Measurements from ENCODE around the gene DDX31.

Gene DDX31

GRCh38 chr9:132641216-132641615, 28.6 kb downstream of the DDX31 start:
- POLR2A ChIA-PET, result no interaction called here

DNA sequence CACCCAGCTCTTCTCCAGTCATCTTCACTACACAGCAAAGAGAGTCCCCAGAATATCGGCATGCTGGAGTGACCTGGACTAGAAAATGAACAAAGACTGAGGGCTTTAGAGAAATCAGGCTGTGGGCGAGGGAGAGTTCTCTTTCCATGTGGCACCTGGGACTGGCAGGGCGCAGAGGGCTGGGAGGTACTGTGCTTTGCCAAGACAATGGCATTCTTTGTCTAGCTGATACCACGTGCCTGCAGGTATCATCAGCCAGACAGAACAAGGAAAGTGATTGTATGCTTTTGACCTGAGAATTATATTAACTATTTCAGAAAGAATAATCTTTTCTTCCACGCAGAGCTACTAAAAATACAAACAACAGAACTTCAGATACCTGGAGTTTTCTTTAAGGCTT, 30.5 kb downstream of the DDX31 start:
- ChIA-PET POLR2A (no interaction called here), CTCF (no interaction called here)
- DNase-seq (ENCODE audit: extremely low spot score), result no peak
- no peak for TF ChIP-seq ZNF384 (IDR thresholded peaks at IDR 0.05)
- no peak for TF ChIP-seq ARNT (IDR thresholded peaks at IDR 0.05)
- no peak for TF ChIP-seq HDGF (IDR thresholded peaks at IDR 0.05; ENCODE audit: borderline replicate concordance)
- TF ChIP-seq FOXM1 (IDR thresholded peaks at IDR 0.05; ENCODE audit: borderline replicate concordance), result no peak
- no peak for TF ChIP-seq PKNOX1 (IDR thresholded peaks at IDR 0.05)
- no peak for TF ChIP-seq TARDBP (IDR thresholded peaks at IDR 0.05)
- TF ChIP-seq L3MBTL2 (conservative IDR thresholded peaks at IDR 0.05), result no peak
- no peak for TF ChIP-seq FOXA1 (IDR thresholded peaks at IDR 0.05)
- no peak for TF ChIP-seq BHLHE40 (IDR thresholded peaks at IDR 0.05; ENCODE audit: borderline replicate concordance)
- TF ChIP-seq SP1 (IDR thresholded peaks at IDR 0.05), result no peak
- no peak for TF ChIP-seq ELF4 (IDR thresholded peaks at IDR 0.05)
- TF ChIP-seq SUZ12 (IDR thresholded peaks at IDR 0.05), result no peak
- TF ChIP-seq LEF1 (IDR thresholded peaks at IDR 0.05; ENCODE audit: borderline replicate concordance), result no peak

More at GRCh38 chr9:132641216-132641615, 28.6 kb downstream of the DDX31 start:
- CTCF ChIA-PET, result no interaction called here
- DNase-seq (ENCODE audit: extremely low spot score), result no peak
- TF ChIP-seq ARNT (IDR thresholded peaks at IDR 0.05) (no peak), SP1 (IDR thresholded peaks at IDR 0.05) (no peak), L3MBTL2 (conservative IDR thresholded peaks at IDR 0.05) (no peak), NFRKB (IDR thresholded peaks at IDR 0.05) (no peak), PKNOX1 (IDR thresholded peaks at IDR 0.05) (no peak), ZNF384 (IDR thresholded peaks at IDR 0.05) (no peak), CTBP1 (IDR thresholded peaks at IDR 0.05; ENCODE audit: borderline replicate concordance) (no peak), FOXA1 (IDR thresholded peaks at IDR 0.05) (no peak), FOXM1 (IDR thresholded peaks at IDR 0.05; ENCODE audit: borderline replicate concordance) (no peak), HDGF (IDR thresholded peaks at IDR 0.05; ENCODE audit: borderline replicate concordance) (no peak), LEF1 (IDR thresholded peaks at IDR 0.05; ENCODE audit: borderline replicate concordance) (no peak), SUZ12 (IDR thresholded peaks at IDR 0.05) (no peak), TARDBP (IDR thresholded peaks at IDR 0.05) (no peak), BHLHE40 (IDR thresholded peaks at IDR 0.05; ENCODE audit: borderline replicate concordance) (no peak), FOXK2 (IDR thresholded peaks at IDR 0.05) (no peak), ELF4 (IDR thresholded peaks at IDR 0.05) (no peak)

DNA sequence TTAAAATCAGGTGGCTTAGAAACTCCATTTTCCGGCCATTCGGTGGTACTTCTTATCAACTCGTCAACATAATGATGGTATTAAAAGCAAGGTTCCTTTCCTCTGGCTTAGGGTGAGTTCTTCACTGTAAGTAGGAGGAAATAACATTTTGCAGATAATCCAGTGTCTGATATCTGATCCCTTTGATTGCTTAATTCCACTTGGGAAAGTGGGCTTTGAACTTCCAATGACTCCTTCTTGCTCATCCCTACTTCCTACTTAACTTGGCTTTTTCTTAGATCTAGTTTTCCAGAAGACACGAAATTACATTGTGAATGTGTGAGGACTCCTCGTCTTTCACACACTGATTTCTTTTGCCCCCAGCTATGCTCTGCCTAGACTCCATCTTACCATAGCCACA, 31.5 kb downstream of the DDX31 start:
- ChIA-PET POLR2A (no interaction called here), CTCF (no interaction called here)
- no peak for DNase-seq (ENCODE audit: extremely low spot score)
- TF ChIP-seq TARDBP (IDR thresholded peaks at IDR 0.05), result no peak
- no peak for TF ChIP-seq L3MBTL2 (conservative IDR thresholded peaks at IDR 0.05)
- TF ChIP-seq CTBP1 (IDR thresholded peaks at IDR 0.05; ENCODE audit: borderline replicate concordance), result no peak
- TF ChIP-seq SUZ12 (IDR thresholded peaks at IDR 0.05), result no peak
- no peak for TF ChIP-seq FOXM1 (IDR thresholded peaks at IDR 0.05; ENCODE audit: borderline replicate concordance)
- TF ChIP-seq SP1 (IDR thresholded peaks at IDR 0.05), result no peak
- TF ChIP-seq HDGF (IDR thresholded peaks at IDR 0.05; ENCODE audit: borderline replicate concordance), result no peak
- TF ChIP-seq FOXA1 (IDR thresholded peaks at IDR 0.05), result no peak
- TF ChIP-seq NFRKB (IDR thresholded peaks at IDR 0.05), result no peak
- no peak for TF ChIP-seq LEF1 (IDR thresholded peaks at IDR 0.05; ENCODE audit: borderline replicate concordance)
- no peak for TF ChIP-seq BHLHE40 (IDR thresholded peaks at IDR 0.05; ENCODE audit: borderline replicate concordance)
- no peak for TF ChIP-seq ZNF384 (IDR thresholded peaks at IDR 0.05)
- TF ChIP-seq PKNOX1 (IDR thresholded peaks at IDR 0.05), result no peak
- no peak for TF ChIP-seq ELF4 (IDR thresholded peaks at IDR 0.05)

GRCh38 chr9:132637801-132638200, 32.0 kb downstream of the DDX31 start:
- TF ChIP-seq FOXM1 (IDR thresholded peaks at IDR 0.05; ENCODE audit: borderline replicate concordance), result no peak
- POLR2A ChIA-PET, result no interaction called here
- no peak for DNase-seq (ENCODE audit: extremely low spot score)

GRCh38 chr9:132637351-132637750, 32.4 kb downstream of the DDX31 start:
- ChIA-PET POLR2A (no interaction called here), CTCF (no interaction called here)
- no peak for DNase-seq (ENCODE audit: extremely low spot score)
- TF ChIP-seq SUZ12 (IDR thresholded peaks at IDR 0.05) (no peak), FOXM1 (IDR thresholded peaks at IDR 0.05; ENCODE audit: borderline replicate concordance) (no peak)

More at GRCh38 chr9:132637801-132638200, 32.0 kb downstream of the DDX31 start:
- CTCF ChIA-PET, result no interaction called here

- ChIA-PET CTCF (no interaction called here), POLR2A (no interaction called here)
- no peak for DNase-seq (ENCODE audit: extremely low spot score)
- TF ChIP-seq LEF1 (IDR thresholded peaks at IDR 0.05; ENCODE audit: borderline replicate concordance) (no peak), FOXA1 (IDR thresholded peaks at IDR 0.05) (no peak), BHLHE40 (IDR thresholded peaks at IDR 0.05; ENCODE audit: borderline replicate concordance) (no peak), CTBP1 (IDR thresholded peaks at IDR 0.05; ENCODE audit: borderline replicate concordance) (no peak), SUZ12 (IDR thresholded peaks at IDR 0.05) (no peak), PKNOX1 (IDR thresholded peaks at IDR 0.05) (no peak), FOXM1 (IDR thresholded peaks at IDR 0.05; ENCODE audit: borderline replicate concordance) (no peak), SP1 (IDR thresholded peaks at IDR 0.05) (no peak), L3MBTL2 (conservative IDR thresholded peaks at IDR 0.05) (no peak), ELF4 (IDR thresholded peaks at IDR 0.05) (no peak), FOXK2 (IDR thresholded peaks at IDR 0.05) (no peak), ZNF384 (IDR thresholded peaks at IDR 0.05) (no peak)
Observed at GRCh38 chr9:132634327-132634726, 35.5 kb downstream of the DDX31 start.

Measured in HEK293T (cell line).